Erythroblast (primary cell): Measurements from ENCODE around the gene PPDPF.

Source experiments
- DNase-seq, 2 experiments: peaks; one replicate each; lab custom pipeline; 2025; lab: John Stamatoyannopoulos, UW
- GATA1 ChIP-seq: IDR thresholded peaks from 2 replicates; pipeline ENCODE4 v1.6.1; 2011; ENCODE audit warnings: low read depth, mild to moderate bottlenecking, control low read depth, low read length, moderate library complexity
- POLR2A ChIP-seq: IDR thresholded peaks from 2 replicates; pipeline ENCODE4 v1.6.1; 2011; ENCODE audit warnings: mild to moderate bottlenecking, low read length

The PPDPF gene

GRCh38 chr20:63482021-63482587 is 38.5 kb upstream of the PPDPF start:
- no peak for DNase-seq
- no peak for TF ChIP-seq GATA1
- TF ChIP-seq POLR2A, result no peak

DNA sequence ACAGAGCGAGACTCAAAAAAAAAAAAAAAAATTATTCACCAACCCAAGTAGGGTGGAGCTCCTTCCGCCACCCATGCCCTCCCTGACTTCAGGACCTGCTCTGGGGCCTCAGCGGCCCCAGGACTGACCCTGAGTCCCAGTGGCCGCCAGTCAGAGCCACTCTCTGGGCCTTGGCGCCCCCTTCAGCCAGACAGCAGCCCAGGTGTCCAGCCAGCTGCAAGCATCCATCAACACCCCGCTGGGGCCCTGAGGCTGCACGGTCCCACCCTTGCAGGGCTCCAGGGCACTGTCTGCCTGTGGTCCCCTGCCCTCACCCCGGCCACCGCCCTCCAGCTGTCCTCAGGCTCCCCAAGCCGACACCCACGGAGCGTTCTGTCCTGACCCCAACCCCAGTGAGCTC is 36.7 kb upstream of the PPDPF start:
- DNase-seq, result no peak
- TF ChIP-seq POLR2A (no peak), GATA1 (no peak)

DNA sequence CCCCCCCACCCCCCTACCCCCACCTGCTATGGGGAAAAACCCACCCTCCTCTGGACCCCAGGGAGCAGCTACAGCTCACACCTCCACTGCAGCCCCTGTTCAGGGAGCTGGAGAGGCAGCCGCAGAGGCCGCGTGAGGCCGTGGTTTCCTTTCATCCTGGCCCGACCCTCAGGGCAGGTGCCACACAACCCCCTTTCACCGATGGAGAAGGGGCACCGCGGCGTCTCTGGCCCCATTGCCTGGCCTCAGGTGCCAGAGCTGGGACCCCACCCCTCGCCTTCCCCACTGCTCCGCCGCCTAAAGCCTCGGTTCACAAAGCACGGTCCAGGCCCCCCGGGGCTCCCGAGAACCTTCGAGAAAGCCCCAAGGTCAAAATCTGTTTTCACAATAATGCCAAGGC is 36.3 kb upstream of the PPDPF start:
- DNase-seq, result no peak
- TF ChIP-seq GATA1, result no peak
- no peak for TF ChIP-seq POLR2A

DNA sequence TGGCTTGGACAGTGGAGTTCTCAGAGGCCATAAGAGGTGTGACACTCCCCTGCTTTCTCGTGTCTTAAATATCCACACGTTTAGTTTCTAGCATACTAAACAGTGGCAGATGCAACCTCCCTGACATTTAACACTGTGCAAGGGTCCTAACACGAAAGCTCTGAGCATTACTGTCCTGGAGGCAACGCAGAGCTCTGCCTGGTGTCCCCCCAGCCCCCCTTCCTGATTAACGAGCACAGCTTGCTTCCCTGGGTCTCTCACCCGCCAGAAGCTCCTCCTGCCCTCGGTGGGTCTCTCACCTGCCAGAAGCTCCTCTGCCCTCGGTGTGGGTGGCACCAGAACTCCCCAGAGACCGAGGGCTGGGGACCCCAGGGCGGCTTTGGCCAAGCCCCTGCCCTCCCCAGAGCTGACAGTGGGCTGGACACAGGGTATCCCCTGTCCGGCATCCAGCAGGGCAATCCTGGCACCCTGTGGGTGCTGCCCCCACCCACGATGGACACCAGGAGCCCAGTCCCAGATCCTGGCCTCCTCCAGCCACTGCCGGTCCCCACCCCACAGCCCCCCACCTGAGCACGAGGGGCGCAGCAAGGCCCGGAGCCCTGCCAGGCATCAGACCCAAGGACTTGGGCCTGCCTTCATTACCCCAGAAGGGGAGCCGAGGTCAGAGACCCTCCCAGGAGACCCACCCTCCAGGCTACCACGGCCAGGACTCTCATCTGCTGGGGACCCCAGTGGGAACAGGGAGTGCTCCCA is 35.7 kb upstream of the PPDPF start:
- DNase-seq, result no peak
- TF ChIP-seq POLR2A, result no peak

DNA sequence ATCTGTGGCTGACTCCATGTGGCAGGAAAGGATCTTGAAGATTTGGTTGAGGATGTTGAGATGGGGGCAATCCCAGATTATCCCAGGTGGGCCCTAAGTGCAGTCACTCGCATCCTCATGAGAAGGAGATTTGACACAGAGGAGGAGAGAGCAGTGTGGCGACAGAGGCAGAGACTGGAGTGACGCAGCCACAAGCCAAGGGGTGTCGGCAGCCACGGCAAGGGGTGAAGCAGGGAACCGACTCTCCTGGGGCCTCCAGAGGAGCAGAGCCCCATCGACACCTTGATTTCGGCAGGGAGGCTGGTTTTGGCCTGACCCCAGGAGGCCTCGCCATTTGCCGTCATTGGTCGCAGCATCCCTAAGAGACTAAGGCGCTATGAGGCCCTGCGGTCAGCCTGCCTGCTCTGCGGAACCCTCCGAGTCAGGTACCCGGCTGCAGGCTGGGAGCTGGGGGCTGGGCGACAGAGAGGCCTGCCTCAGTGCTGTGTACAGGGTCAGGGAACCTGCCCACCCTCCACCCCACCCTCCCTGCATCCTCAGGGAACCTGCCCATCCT is 34.2 kb upstream of the PPDPF start:
- TF ChIP-seq GATA1 (no peak), POLR2A (no peak)
- no peak for DNase-seq

DNA sequence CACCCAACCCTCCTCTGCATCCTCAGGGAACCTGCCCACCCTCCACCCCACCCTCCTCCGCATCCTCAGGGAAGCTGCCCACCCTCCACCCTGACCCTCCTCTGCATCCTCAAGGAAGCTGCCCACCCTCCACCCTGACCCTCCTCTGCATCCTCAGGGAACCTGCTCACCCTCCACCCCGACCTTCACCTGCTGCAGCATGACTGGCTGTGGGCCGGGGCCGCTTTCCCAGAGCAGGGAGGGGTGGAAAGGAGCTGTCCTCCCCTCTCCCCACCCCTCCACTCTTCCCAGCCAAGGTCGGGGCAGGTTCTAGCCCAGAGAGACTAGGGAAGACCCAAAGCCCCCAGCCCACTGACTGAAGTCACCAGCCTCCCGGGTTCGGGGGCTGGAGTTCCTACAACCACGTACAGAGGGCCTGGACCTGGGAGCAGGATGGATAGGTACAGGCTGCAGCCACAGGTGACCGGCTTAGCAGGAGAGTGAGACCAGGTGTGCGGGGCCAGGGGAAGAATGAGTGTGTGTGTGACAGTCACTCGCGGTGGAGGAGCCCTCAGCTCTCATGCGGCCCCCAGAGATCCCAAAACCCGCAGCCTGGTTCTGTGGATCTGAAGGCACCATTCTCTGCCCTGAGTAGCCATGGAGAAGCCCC is 33.3 kb upstream of the PPDPF start:
- no peak for TF ChIP-seq GATA1
- TF ChIP-seq POLR2A, result no peak
- DNase-seq, result no peak

DNA sequence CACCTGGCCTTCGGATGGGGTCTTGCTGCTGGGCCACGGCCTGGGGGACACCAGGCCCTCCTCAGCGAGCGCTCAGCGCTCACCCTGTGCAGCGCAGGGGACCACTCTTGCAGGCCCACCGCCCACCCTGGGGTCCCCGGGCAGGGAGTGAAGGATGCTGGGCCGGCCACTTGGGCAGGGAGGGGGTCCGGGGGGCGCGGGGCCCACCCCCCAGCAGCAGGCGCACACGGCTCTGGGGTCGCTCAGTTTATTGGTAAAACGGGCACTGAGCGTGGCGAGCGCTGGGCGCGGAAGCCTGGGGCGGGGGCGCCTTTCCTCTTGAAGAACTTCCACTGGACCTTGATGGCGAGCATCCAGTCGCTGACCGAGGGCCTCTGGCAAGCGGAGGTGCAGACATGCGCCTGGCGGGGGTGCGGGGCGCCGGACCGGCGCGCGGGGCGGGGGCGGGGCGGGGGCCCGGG is 32.8 kb upstream of the PPDPF start:
- TF ChIP-seq GATA1 (no peak), POLR2A (no peak)
- no peak for DNase-seq

GRCh38 chr20:63488315-63489251 is 32.0 kb upstream of the PPDPF start:
- TF ChIP-seq POLR2A, result no peak
- TF ChIP-seq GATA1, result no peak
- no peak for DNase-seq

GRCh38 chr20:63490416-63490815 is 30.1 kb upstream of the PPDPF start:
- TF ChIP-seq POLR2A, result no peak
- no peak for TF ChIP-seq GATA1
- DNase-seq, result no peak

GRCh38 chr20:63491078-63491477 is 29.5 kb upstream of the PPDPF start:
- TF ChIP-seq GATA1 (no peak), POLR2A (no peak)

DNA sequence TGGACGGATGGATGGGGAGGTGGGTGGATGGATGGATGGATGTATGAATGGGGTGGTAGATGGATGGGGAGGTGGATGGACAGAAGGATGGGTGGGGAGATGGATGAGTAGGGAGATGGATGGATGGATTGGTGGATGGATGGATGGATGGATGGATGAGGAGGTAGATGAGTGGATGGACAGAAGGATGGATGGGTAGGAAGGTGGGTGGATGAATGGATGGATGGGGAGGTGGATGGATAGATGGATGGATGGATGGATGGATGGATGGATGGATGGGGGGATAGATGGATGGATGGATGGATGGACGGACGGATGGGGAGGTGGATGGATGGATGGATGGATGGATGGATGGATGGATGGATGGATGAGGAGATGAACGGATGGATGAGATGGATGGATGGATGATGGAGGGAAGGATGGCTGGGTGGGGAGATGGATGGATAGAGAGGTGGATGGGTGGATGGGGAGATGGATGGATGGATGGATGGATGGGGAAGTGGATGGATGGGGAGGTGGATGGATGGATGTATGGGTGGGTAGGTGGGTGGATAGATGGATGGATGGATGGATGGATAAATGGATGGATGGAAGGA is 28.8 kb upstream of the PPDPF start:
- DNase-seq, result no peak

More at GRCh38 chr20:63491078-63491477, 29.5 kb upstream of the PPDPF start:
- DNase-seq, result no peak

GRCh38 chr20:63492518-63492917 is 28.0 kb upstream of the PPDPF start:
- DNase-seq, result no peak
- no peak for TF ChIP-seq POLR2A
- TF ChIP-seq GATA1, result no peak

More for the DNA sequence above, 28.8 kb upstream of the PPDPF start:
- TF ChIP-seq POLR2A (no peak), GATA1 (no peak)

DNA sequence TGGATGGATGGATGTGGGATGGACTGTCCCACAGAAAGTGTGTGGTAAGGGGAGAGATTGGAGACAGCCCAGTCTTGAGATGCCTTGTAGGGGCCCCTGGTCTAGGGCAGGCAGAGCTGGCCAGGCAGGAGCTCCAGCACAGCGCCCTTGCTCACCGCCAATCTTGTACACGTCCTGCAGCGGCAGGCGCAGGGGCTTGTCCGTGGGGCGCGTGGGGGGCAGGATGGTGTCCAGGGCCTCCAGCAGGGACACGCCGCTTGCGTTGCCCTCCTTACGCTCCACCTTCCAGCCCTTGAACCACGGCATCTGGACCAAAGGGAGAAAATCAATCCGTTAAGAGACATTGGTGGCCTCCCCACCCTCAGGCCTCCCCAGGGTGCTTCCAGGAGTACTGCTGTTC is 27.6 kb upstream of the PPDPF start:
- no peak for DNase-seq
- TF ChIP-seq POLR2A, result no peak
- no peak for TF ChIP-seq GATA1
